Heart right ventricle (tissue), 16 donors: ENCODE results near the gene SNX32. TPM values are rescaled to one million over a fixed set of nuclear protein-coding genes. Genes with fewer than 3 reads are reported as not detected.

Experiments
- ATAC-seq, 8 donors: fragments of 200-7000 bp; cut with Tn5 transposase; one replicate each; pipeline ENCODE4 v1.9.1; 2020; ENCODE audit warnings: mild to moderate bottlenecking in 8 of 8, moderate library complexity in 8 of 8, moderate number of reproducible peaks in 1 of 8
- DNase-seq, 2 donors: peaks; one replicate each; pipeline ENCODE4 v3.0.0-alpha.2; 2020
- H3K27ac ChIP-seq, 10 donors: fragments of 200-600 bp; sonication (generic) in 2 of 10; one replicate each; pipeline versions ENCODE4 v1.5.0 to v1.8.0; 2020 to 2022; ENCODE audit warnings: mild to moderate bottlenecking in 3 of 10
- H3K27me3 ChIP-seq, 7 donors: fragments of 200-600 bp; one replicate each; pipeline ENCODE4 v1.8.0; 2021 to 2022; ENCODE audit warnings: mild to moderate bottlenecking in 2 of 7
- H3K36me3 ChIP-seq, 9 donors: fragments of 200-600 bp; sonication (generic) in 1 of 9; one replicate each; pipeline versions ENCODE4 v1.5.0 to v1.8.0; 2020 to 2022; ENCODE audit warnings: mild to moderate bottlenecking in 2 of 9
- H3K4me1 ChIP-seq, 9 donors: fragments of 200-600 bp; sonication (generic) in 1 of 9; one replicate each; pipeline versions ENCODE4 v1.5.0 to v1.8.0; 2020 to 2022; ENCODE audit warnings: mild to moderate bottlenecking in 4 of 9
- H3K4me3 ChIP-seq, 10 donors: fragments of 200-600 bp; sonication (generic) in 2 of 10; one replicate each; pipeline versions ENCODE4 v1.5.0 to v1.8.0; 2020 to 2022; ENCODE audit warnings: mild to moderate bottlenecking in 7 of 10, moderate library complexity in 2 of 10
- H3K9me3 ChIP-seq, 11 donors: fragments of 200-600 bp in 10 of 11; sonication (generic) in 2 of 11; one replicate each; pipeline versions ENCODE4 v1.5.0 to v1.8.0; 2013 to 2022; ENCODE audit warnings: mild to moderate bottlenecking in 2 of 11, control low read depth in 1 of 11, moderate library complexity in 1 of 11
- CTCF ChIP-seq, 9 donors: fragments of 200-600 bp; sonication (generic) in 2 of 9; IDR thresholded peaks; one replicate each; pipeline versions ENCODE4 v1.5.0 to v1.8.0; 2021 to 2022; ENCODE audit warnings: antibody characterized with exemption in 9 of 9, mild to moderate bottlenecking in 5 of 9, moderate library complexity in 1 of 9
- WGBS, 2 donors: extraction: QIAGEN DNeasy Blood & Tissue Kit; methylation state at CpG; one replicate each; pipeline ENCODE4 v1.1.7; 2013; ENCODE audit warnings: inconsistent platforms in 1 of 2; 5-methylcytosine and 5-hydroxymethylcytosine counted together
- intact Hi-C, 10 donors: fragments of 100-400 bp; cut with DNase I; formaldehyde crosslinking; loops; one replicate each; pipeline versions ENCODE4 v1.11.1 to v1.14.2; 2022
- polyA plus RNA-seq, 2 donors: library from polyadenylated mRNA; stranded (reverse); fragments of 200-250 nt; gene quantifications; one replicate each; pipeline ENCODE4 v1.2.3, GENCODE V29; 2013
- total RNA-seq, 10 donors: library from RNA; stranded (reverse); fragmentation: NEBNext Ultra II Directional in 3 of 10; extraction: Animal tissue kit (Norgen Biotek cat#: 25700) in 3 of 10; gene quantifications; one replicate each; pipeline versions ENCODE4 v1.2.1 to v1.2.4, GENCODE V29; 2021 to 2023
- donor health status: Arrhythmogenic right ventricular cardiomyopathy.
- donor health status: ischemic (EF 13 %, LVEDD 7.1; RV severe dilation, severe dysfunction).
- donor health status: healthy with polysubstance abuse.
- donor health status: DM: no; HTN: yes; CAD: no.
- donor health status: DM: no; HTN: no; CAD: no.
- donor health status: ischemic (EF 25% LVEDD 6.9; RV normal size, moderate dysfunction).
- donor health status: ischemic (EF 25% LVEDD 5.7; RV mildly dilated, moderate dysfunction).
- donor health status: healthy.
- donor health status: DM: yes; HTN: yes; CAD: no.
- donor health status: Ischemic cardiomyopathy.
- donor health status: ischemic (EF 35%, LVEDD 5.7; RV mildly dilated, moderate dysfunction).
- donor health status: nonischemic (EF 11% LVEDD 7.7; RV severe dilation, severe dysfunction).
- donor health status: DM: yes; HTN: yes; CAD: no.
- donor health status: PGD.
- donor health status: ischemic (EF 29% LVEDD 5.4; RV normal size, mild dysfunction).
- donor health status: nonischemic (EF 23%, LVEDD 6.1; RV moderate dilation, normal function).

SNX32 gene
- total and polyA plus RNA-seq, 12 donors: 0.13 to 0.58 (median 0.32) TPM; not detected in 5

GRCh38 chr11:65786786-65787636 lies 46.8 kb upstream of the SNX32 start, which contains the start of gene OVOL1:
TSS of gene OVOL1 (plus strand) at chr11:65787063. CDS start at chr11:65787374, 311 bp downstream.
- intact Hi-C loops: no loop called here
- WGBS, 2 donors: 1% methylated on average over 88 to 112 of the region's 112 CpGs
- Histone ChIP-seq H3K36me3 (no peaks in the 10 kb centered on the region), H3K9me3 (no peaks in the 10 kb centered on the region), H3K27ac (no peak within 1 kb of the TSS), H3K4me1 (peaks cover 7 to 32% (median 20%) of the 10 kb centered on the region in 9 donors), H3K4me3 (peak within 1 kb of the TSS in 7 of 10 donors; percentile 17 to 40 (median 34)), H3K27me3 (peaks cover 25 to 63% (median 50%) of the 10 kb centered on the region in 7 donors)
- no peak for TF ChIP-seq CTCF (IDR thresholded peaks at IDR 0.05)
- DNase-seq: no peak
- ATAC-seq: no peak

GRCh38 chr11:65787649-65788622 lies 45.8 kb upstream of the SNX32 start:
- ATAC-seq (no peak), DNase-seq (no peak)
- Histone ChIP-seq H3K4me1 (peaks cover 7 to 34% (median 20%) of the 10 kb centered on the region in 9 donors), H3K36me3 (no peaks in the 10 kb centered on the region), H3K4me3 (peak overlapping the region in 6 of 10 donors; percentile 3 to 31 (median 6)), H3K9me3 (no peaks in the 10 kb centered on the region), H3K27me3 (peaks cover 25 to 67% (median 55%) of the 10 kb centered on the region in 7 donors), H3K27ac (no peak overlapping the region)
- TF ChIP-seq CTCF (IDR thresholded peaks at IDR 0.05): no peak
- intact Hi-C loops: no loop called here
- 2 to 4% methylated on average over 63 to 64 of the region's 64 CpGs for WGBS, 2 donors

GRCh38 chr11:65788821-65789220 lies 44.9 kb upstream of the SNX32 start:
- peaks cover 25 to 74% (median 59%) of the 10 kb centered on the region in 7 donors for H3K27me3 ChIP-seq
- H3K9me3 ChIP-seq: no peaks in the 10 kb centered on the region
- intact Hi-C loops: no loop called here
- H3K4me1 ChIP-seq: peaks cover 7 to 34% (median 20%) of the 10 kb centered on the region in 9 donors
- WGBS, 2 donors: 77 to 86% methylated on average over 6 of the region's 6 CpGs
- no peak overlapping the region for H3K4me3 ChIP-seq
- no peak overlapping the region for H3K27ac ChIP-seq
- no peaks in the 10 kb centered on the region for H3K36me3 ChIP-seq
- TF ChIP-seq CTCF (IDR thresholded peaks at IDR 0.05): no peak
- ATAC-seq (no peak), DNase-seq (no peak)
